HepG2 (cell line): Measurements from ENCODE around the gene KLHDC4. TPM values are rescaled to one million over a fixed set of nuclear protein-coding genes. Genes with fewer than 3 reads are reported as not detected.

Source experiments
- EHMT2 ChIP-seq: fragments of 200-600 bp; sonication (generic); IDR thresholded peaks from 2 replicates; pipeline ENCODE4 v1.7.0; 2017; ENCODE audit warnings: antibody characterized with exemption, low read depth, low read length, borderline replicate concordance
- LCORL ChIP-seq, 2 experiments: fragments of 450-650 bp in 1 of 2; sonication (generic) in 1 of 2; formaldehyde crosslinking in 1 of 2; IDR thresholded peaks; 2 replicates each; pipeline versions ENCODE4 v1.5.0 to v1.6.1; 2017 to 2020; ENCODE audit warnings: antibody characterized with exemption in 1 of 2, missing genetic modification reagents in 1 of 2
- ZNF224 ChIP-seq: sonication (generic); formaldehyde crosslinking; IDR thresholded peaks from 2 replicates; pipeline ENCODE4 v1.5.0; 2020; ENCODE audit warnings: mild to moderate bottlenecking, missing genetic modification reagents
- ZNF30 ChIP-seq: sonication (generic); formaldehyde crosslinking; IDR thresholded peaks from 2 replicates; pipeline ENCODE4 v1.5.0; 2020; ENCODE audit warnings: mild to moderate bottlenecking, missing genetic modification reagents
- ZNF367 ChIP-seq: sonication (generic); formaldehyde crosslinking; IDR thresholded peaks from 2 replicates; pipeline ENCODE4 v1.4.0; 2020; ENCODE audit warnings: missing genetic modification reagents, borderline replicate concordance
- ZNF607 ChIP-seq: sonication (generic); formaldehyde crosslinking; IDR thresholded peaks from 2 replicates; pipeline ENCODE4 v1.5.1; 2020; ENCODE audit warnings: missing genetic modification reagents, mild to moderate bottlenecking, borderline replicate concordance
- ZNF775 ChIP-seq: sonication (generic); formaldehyde crosslinking; IDR thresholded peaks from 2 replicates; pipeline ENCODE4 v1.4.0; 2020; ENCODE audit warnings: missing genetic modification reagents, mild to moderate bottlenecking, moderate library complexity, borderline replicate concordance
- ZSCAN5A ChIP-seq: sonication (generic); formaldehyde crosslinking; IDR thresholded peaks from 2 replicates; pipeline ENCODE4 v1.8.0; 2022; ENCODE audit warnings: mild to moderate bottlenecking, missing genetic modification reagents, borderline replicate concordance
- polyA plus RNA-seq, 8 experiments: library from polyadenylated mRNA; depleted of rRNA in 3 of 8; stranded (reverse) in 7 of 8; unstranded in 1 of 8; fragments of >200 nt; fragmentation: Illumina TruSeq in 4 of 8; extraction: Trizol in 4 of 8; gene quantifications; 2 replicates each; pipeline versions ENCODE4 v1.2.1 to v1.2.3, GENCODE V29; 2011 to 2016; ENCODE audit warnings: low read depth in 4 of 8, missing spikeins in 1 of 8, mixed read lengths in 1 of 8; ENCODE audit not compliant: insufficient read depth in 1 of 8
- total RNA-seq, 5 experiments: library from RNA; depleted of rRNA; stranded (reverse); fragments of >200 nt; fragmentation: Illumina TruSeq; extraction: Trizol; gene quantifications; 2 replicates each; pipeline ENCODE4 v1.2.3, GENCODE V29; 2016; ENCODE audit warnings: low read depth in 1 of 5
- TF ChIP-seq, protein P1 (sequence below): sonication (generic); formaldehyde crosslinking; IDR thresholded peaks from 2 replicates; pipeline ENCODE4 v1.8.0; 2022; ENCODE audit warnings: low read depth, missing genetic modification reagents
- TF ChIP-seq, protein P2 (sequence below): sonication (generic); formaldehyde crosslinking; IDR thresholded peaks from 2 replicates; pipeline ENCODE4 v1.5.0; 2020; ENCODE audit warnings: missing genetic modification reagents, mild to moderate bottlenecking, borderline replicate concordance
- TF ChIP-seq, protein P3 (sequence below): sonication (generic); formaldehyde crosslinking; IDR thresholded peaks from 2 replicates; pipeline ENCODE4 v1.4.0; 2020; ENCODE audit warnings: missing genetic modification reagents
- TF ChIP-seq, protein P4 (sequence below): sonication (generic); formaldehyde crosslinking; IDR thresholded peaks from 2 replicates; pipeline ENCODE4 v1.4.0; 2020; ENCODE audit warnings: missing genetic modification reagents, mild to moderate bottlenecking, borderline replicate concordance
- TF ChIP-seq, protein P5 (sequence below): IDR thresholded peaks from 2 replicates; pipeline ENCODE4 v1.6.1; 2016; ENCODE audit warnings: low read depth

The KLHDC4 gene
- total and polyA plus RNA-seq, 2 of the 13 experiments (the other 11 are each of a cell fraction or from before 2014, with no cell fraction given): 18.7 to 31.8 TPM

DNA sequence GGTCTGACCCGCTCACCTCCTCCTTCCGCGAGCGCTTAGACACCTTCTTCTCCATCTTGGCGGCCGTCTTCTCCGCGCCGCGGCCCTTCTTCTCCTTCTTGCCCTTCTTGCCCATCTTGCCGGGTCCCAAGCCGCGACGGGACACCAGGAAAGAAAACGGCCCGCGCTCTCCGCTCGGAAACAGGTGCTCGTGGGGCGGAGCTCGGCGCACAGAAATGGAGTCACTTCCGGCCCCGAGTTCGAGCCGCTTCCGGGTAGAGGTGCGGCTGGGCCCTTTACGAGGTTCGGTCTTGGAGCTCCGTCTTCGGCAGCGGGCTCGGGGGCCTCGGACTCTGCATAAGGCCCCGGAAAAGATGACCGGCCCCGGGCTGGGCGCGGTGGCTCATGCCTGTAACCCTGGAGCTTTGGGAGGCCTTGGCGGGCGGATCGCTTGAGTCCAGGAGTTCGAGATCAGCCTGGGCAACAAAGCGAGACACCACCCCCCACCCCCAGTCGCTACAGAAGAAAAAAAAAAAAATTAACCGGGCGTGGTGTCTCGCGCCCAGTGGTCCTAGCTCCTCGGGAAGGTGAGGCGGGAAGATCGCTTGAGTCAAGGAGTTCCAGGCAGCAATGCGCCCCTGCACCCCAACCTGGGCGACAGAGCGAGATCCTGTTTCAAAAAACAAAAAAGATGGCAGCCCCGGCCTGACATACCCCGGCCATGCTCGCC is at the start of gene KLHDC4 (continued):
- TF ChIP-seq ZSCAN5A (peak; percentile 82), ZNF224 (peak; percentile 50; the same call in 1 of the 2 replicates), LCORL (IDR thresholded peaks at IDR 0.05) (no peak), LCORL (CRISPR knock-in tag; IDR thresholded peaks at IDR 0.05) (no peak; the same call in 1 of the 2 replicates), ZNF775 (CRISPR knock-in tag) (no peak), EHMT2 (no peak), ZNF30 (CRISPR knock-in tag) (no peak; the same call in 1 of the 2 replicates), ZNF607 (peak; percentile 71), ZNF367 (CRISPR knock-in tag) (peak; percentile 51; the same call in 1 of the 2 replicates)
- TF ChIP-seq, protein P1, sequence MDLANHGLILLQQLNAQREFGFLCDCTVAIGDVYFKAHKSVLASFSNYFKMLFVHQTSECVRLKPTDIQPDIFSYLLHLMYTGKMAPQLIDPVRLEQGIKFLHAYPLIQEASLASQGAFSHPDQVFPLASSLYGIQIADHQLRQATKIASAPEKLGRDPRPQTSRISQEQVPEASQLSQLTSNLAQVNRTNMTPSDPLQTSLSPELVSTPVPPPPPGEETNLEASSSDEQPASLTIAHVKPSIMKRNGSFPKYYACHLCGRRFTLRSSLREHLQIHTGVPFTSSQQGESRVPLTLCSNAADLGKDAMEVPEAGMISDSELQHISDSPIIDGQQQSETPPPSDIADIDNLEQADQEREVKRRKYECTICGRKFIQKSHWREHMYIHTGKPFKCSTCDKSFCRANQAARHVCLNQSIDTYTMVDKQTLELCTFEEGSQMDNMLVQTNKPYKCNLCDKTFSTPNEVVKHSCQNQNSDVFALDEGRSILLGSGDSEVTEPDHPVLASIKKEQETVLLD (CRISPR knock-in tag): no peak
- TF ChIP-seq, protein P2, sequence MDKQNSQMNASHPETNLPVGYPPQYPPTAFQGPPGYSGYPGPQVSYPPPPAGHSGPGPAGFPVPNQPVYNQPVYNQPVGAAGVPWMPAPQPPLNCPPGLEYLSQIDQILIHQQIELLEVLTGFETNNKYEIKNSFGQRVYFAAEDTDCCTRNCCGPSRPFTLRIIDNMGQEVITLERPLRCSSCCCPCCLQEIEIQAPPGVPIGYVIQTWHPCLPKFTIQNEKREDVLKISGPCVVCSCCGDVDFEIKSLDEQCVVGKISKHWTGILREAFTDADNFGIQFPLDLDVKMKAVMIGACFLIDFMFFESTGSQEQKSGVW (CRISPR knock-in tag): no peak
- TF ChIP-seq, protein P3, sequence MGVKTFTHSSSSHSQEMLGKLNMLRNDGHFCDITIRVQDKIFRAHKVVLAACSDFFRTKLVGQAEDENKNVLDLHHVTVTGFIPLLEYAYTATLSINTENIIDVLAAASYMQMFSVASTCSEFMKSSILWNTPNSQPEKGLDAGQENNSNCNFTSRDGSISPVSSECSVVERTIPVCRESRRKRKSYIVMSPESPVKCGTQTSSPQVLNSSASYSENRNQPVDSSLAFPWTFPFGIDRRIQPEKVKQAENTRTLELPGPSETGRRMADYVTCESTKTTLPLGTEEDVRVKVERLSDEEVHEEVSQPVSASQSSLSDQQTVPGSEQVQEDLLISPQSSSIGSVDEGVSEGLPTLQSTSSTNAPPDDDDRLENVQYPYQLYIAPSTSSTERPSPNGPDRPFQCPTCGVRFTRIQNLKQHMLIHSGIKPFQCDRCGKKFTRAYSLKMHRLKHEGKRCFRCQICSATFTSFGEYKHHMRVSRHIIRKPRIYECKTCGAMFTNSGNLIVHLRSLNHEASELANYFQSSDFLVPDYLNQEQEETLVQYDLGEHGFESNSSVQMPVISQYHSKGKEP: peak; percentile 66; the same call in 1 of the 2 replicates
- TF ChIP-seq, protein P4, sequence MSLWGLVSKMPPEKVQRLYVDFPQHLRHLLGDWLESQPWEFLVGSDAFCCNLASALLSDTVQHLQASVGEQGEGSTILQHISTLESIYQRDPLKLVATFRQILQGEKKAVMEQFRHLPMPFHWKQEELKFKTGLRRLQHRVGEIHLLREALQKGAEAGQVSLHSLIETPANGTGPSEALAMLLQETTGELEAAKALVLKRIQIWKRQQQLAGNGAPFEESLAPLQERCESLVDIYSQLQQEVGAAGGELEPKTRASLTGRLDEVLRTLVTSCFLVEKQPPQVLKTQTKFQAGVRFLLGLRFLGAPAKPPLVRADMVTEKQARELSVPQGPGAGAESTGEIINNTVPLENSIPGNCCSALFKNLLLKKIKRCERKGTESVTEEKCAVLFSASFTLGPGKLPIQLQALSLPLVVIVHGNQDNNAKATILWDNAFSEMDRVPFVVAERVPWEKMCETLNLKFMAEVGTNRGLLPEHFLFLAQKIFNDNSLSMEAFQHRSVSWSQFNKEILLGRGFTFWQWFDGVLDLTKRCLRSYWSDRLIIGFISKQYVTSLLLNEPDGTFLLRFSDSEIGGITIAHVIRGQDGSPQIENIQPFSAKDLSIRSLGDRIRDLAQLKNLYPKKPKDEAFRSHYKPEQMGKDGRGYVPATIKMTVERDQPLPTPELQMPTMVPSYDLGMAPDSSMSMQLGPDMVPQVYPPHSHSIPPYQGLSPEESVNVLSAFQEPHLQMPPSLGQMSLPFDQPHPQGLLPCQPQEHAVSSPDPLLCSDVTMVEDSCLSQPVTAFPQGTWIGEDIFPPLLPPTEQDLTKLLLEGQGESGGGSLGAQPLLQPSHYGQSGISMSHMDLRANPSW (CRISPR knock-in tag): peak; percentile 93
- TF ChIP-seq, protein P5, sequence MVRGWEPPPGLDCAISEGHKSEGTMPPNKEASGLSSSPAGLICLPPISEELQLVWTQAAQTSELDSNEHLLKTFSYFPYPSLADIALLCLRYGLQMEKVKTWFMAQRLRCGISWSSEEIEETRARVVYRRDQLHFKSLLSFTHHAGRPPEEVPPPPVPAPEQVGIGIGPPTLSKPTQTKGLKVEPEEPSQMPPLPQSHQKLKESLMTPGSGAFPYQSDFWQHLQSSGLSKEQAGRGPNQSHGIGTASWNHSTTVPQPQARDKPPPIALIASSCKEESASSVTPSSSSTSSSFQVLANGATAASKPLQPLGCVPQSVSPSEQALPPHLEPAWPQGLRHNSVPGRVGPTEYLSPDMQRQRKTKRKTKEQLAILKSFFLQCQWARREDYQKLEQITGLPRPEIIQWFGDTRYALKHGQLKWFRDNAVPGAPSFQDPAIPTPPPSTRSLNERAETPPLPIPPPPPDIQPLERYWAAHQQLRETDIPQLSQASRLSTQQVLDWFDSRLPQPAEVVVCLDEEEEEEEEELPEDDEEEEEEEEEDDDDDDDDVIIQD (CRISPR knock-in tag): 0 out of 2 replicates have a peak, but pooled peaks have one; percentile 40
